IPS-15b (cell line): ENCODE data around the gene BCAS3.
"Not testable (repeated sequence)": the region's sequence is repeated elsewhere in the genome, so short reads cannot be mapped to it uniquely, and the experiment has no call there.

Experiments used
- H3K27me3 ChIP-seq: one replicate; pipeline ENCODE4 v1.6.1; 2013; ENCODE audit warnings: low read length; ENCODE audit not compliant: control insufficient read depth, insufficient read depth
- H3K36me3 ChIP-seq: one replicate; pipeline ENCODE4 v1.6.1; 2013; ENCODE audit warnings: low read length; ENCODE audit not compliant: control insufficient read depth, insufficient read depth
- H3K4me1 ChIP-seq: one replicate; pipeline ENCODE4 v1.6.1; 2013; ENCODE audit warnings: mild to moderate bottlenecking, low read length; ENCODE audit not compliant: control insufficient read depth, insufficient read depth
- H3K4me3 ChIP-seq: one replicate; pipeline ENCODE4 v1.5.1; 2013; ENCODE audit warnings: low read depth, low read length
- H3K9ac ChIP-seq: one replicate; pipeline ENCODE4 v1.6.1; 2013; ENCODE audit warnings: low read depth, mild to moderate bottlenecking, low read length
- H3K9me3 ChIP-seq: one replicate; pipeline ENCODE4 v1.6.1; 2013; ENCODE audit warnings: mild to moderate bottlenecking, low read length; ENCODE audit not compliant: control insufficient read depth, insufficient read depth

Gene BCAS3

DNA sequence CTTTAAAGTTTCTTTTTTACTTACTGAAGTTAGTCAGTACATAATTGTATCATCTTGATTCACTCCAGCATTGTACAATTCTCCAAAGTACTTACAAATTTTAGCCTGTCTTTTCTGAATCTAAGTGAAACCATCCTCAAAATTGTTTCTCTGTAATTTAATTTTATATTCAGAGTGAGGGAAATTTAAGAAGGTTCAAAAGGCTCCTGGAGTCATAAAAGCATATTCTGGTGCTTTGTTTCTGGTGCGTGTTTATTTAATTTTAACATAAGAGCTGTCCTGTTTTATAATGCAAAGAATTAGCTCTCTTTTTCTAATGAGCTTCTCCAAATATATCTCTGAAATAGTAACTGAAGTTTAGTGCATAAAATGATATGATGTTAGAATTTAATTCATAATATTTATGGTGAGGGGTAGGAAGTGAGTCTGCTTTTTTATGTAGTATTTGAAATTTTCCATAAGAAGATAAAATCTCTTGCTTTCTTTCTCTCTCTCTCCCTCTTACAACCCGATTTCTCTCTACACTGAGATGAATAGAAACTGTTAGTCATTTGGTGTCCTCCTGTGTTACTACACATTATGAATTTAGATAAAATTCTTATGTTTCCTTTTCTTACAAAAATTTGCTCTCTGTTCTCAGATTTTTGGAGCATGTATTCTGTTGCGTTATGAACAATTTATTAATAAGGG is 339.8 kb downstream of the BCAS3 start:
- Histone ChIP-seq H3K27me3 (no peaks in the 10 kb centered on the region), H3K9ac (no peak overlapping the region), H3K9me3 (no peaks in the 10 kb centered on the region), H3K4me3 (no peak overlapping the region), H3K36me3 (no peaks in the 10 kb centered on the region), H3K4me1 (no peaks in the 10 kb centered on the region)

DNA sequence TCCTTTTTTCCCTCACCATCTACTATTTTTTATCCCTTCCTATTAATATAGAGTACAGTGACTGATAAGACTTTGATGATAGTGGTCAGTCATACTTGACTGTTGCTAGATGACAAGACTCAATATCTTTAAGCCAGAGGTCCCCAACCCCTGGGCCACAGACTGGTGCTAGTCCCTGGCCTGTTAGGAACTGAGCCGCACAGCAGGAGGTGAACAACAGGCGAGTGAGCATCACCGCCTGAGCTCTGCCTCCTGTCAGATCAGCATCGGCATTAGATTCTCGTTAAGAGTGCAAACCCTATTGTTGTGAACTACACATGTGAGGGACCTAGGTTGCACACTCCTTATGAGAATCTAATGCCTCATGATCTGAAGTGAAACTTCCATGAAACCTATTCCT is 341.3 kb downstream of the BCAS3 start:
- H3K9ac ChIP-seq, result no peak overlapping the region
- H3K4me3 ChIP-seq, result no peak overlapping the region
- no peaks in the 10 kb centered on the region for H3K9me3 ChIP-seq
- no peaks in the 10 kb centered on the region for H3K27me3 ChIP-seq
- no peaks in the 10 kb centered on the region for H3K4me1 ChIP-seq
- H3K36me3 ChIP-seq, result no peaks in the 10 kb centered on the region

DNA sequence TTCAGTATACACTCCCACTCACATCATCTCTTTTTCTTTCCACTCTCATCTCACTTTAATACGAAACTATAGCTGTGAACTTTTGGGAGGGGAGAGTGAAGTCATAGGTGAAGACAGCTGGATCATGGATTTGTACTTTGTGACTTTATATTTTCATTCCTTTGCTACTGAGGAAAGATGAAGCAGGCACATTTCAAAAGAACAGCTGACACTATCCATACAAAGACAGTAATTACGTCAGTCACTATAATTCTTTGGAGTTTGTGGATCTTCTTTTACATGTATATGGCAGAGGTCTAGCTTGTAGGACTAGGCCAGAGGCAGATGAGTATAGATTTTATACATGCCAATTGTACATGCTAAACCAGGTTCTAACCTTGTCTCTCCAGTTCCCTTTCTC is 346.3 kb downstream of the BCAS3 start:
- H3K36me3 ChIP-seq, result no peaks in the 10 kb centered on the region
- no peaks in the 10 kb centered on the region for H3K4me1 ChIP-seq
- no peak overlapping the region for H3K4me3 ChIP-seq
- no peaks in the 10 kb centered on the region for H3K9me3 ChIP-seq
- no peak overlapping the region for H3K9ac ChIP-seq
- no peaks in the 10 kb centered on the region for H3K27me3 ChIP-seq

DNA sequence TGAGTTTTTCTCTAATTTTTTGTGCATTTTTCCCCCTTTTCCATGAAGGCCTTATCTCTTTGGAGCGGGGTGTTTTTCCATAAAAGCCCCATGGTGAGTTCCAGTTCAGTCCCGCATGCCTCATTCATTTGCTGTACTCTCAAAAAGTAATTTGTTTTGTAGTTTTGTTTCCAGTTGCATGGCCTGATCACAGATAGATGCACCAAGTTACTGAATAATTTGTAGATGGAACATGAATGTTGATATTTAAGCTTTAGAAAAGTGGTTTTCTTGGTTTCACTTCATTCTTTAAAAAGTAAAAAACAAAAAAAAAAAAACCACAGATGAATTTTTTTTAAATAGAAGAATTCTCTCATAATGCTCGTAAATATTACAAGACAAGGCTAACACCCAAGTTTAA is 349.2 kb downstream of the BCAS3 start:
- no peaks in the 10 kb centered on the region for H3K4me1 ChIP-seq
- H3K9me3 ChIP-seq, result no peaks in the 10 kb centered on the region
- no peaks in the 10 kb centered on the region for H3K36me3 ChIP-seq
- no peak overlapping the region for H3K9ac ChIP-seq
- H3K27me3 ChIP-seq, result no peaks in the 10 kb centered on the region
- H3K4me3 ChIP-seq, result no peak overlapping the region

DNA sequence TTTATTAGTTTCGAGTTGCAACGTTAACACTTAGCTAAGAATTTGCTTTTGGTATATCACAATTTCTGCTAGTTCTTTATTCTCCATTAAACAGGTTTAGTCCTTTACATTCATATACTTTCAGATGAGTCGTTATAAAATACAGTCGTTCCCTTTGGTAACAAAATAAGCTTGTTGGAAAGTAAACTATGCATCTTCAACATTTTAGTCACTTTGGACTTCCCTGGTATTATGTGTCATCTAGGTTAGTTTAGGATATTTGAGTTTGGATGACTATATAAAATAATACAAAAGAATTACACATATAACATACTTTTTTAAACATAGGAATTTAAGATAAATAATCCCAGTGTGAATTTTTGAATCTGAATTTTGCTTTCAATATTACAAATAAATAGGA is 351.5 kb downstream of the BCAS3 start:
- Histone ChIP-seq H3K36me3 (no peaks in the 10 kb centered on the region), H3K27me3 (no peaks in the 10 kb centered on the region), H3K9me3 (no peaks in the 10 kb centered on the region), H3K4me1 (no peaks in the 10 kb centered on the region), H3K9ac (no peak overlapping the region), H3K4me3 (no peak overlapping the region)

DNA sequence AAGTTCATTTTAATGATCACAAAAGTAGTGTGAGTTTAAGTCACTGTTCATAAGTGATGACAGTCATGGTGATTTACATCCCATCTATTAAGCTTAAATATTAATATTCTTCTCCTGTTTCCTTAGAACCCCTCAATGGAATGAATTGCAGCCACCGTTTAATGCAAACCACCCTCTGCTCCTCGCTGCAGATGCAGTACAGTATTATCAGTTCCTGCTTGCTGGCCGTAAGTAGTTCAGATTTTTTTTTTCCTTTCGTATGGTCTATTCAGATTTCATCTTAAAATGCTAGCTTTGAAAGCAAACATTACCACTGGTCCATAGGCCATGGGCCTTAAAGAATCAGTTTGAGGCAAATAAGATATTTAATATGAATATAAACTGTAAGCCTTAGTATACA is 363.0 kb downstream of the BCAS3 start:
- H3K9ac ChIP-seq, result no peak overlapping the region
- H3K27me3 ChIP-seq, result no peaks in the 10 kb centered on the region
- no peaks in the 10 kb centered on the region for H3K4me1 ChIP-seq
- H3K36me3 ChIP-seq, result no peaks in the 10 kb centered on the region
- H3K4me3 ChIP-seq, result no peak overlapping the region
- H3K9me3 ChIP-seq, result no peaks in the 10 kb centered on the region

DNA sequence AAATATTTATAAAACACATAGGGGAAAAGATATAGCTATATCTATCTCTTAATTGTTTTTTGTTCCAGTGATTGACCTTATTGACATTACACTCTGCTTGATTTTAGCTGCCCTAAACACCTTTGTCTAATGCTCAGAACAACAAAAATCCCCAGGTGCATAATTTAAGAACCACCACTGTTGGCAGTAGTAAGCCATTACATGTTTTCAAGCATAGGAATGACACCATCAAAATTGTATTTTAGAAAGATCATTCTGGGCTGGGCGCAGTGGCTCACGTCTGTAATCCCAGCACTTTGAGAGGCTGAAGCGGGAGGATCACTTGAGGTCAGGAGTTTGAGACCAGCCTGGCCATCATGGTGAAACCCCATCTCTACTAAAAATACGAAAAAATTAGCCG is 364.7 kb downstream of the BCAS3 start:
- not testable (repeated sequence) for H3K27me3 ChIP-seq, H3K9ac ChIP-seq, H3K4me1 ChIP-seq, H3K36me3 ChIP-seq, H3K4me3 ChIP-seq, H3K9me3 ChIP-seq

DNA sequence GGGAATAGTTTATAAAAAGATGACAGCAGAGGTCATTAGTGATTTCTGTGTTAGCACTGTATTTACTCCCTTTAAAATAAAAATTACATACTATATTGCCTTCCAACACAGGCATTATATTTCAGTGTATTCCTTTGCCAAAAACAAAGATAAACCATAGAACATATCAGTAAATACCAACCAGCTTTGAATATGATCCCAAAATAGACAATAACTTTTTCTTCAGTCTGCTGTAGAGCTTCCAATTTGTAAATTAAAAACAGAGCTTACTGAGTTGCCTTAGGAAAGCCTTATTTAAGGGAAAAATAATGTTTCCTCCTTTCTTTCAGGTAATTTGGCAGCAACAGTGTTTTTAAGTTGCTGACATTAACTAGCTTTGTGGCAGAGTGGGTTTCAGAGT is 369.9 kb downstream of the BCAS3 start:
- H3K4me1 ChIP-seq, result no peaks in the 10 kb centered on the region
- H3K36me3 ChIP-seq, result no peaks in the 10 kb centered on the region
- H3K27me3 ChIP-seq, result no peaks in the 10 kb centered on the region
- no peak overlapping the region for H3K9ac ChIP-seq
- no peak overlapping the region for H3K4me3 ChIP-seq
- no peaks in the 10 kb centered on the region for H3K9me3 ChIP-seq

DNA sequence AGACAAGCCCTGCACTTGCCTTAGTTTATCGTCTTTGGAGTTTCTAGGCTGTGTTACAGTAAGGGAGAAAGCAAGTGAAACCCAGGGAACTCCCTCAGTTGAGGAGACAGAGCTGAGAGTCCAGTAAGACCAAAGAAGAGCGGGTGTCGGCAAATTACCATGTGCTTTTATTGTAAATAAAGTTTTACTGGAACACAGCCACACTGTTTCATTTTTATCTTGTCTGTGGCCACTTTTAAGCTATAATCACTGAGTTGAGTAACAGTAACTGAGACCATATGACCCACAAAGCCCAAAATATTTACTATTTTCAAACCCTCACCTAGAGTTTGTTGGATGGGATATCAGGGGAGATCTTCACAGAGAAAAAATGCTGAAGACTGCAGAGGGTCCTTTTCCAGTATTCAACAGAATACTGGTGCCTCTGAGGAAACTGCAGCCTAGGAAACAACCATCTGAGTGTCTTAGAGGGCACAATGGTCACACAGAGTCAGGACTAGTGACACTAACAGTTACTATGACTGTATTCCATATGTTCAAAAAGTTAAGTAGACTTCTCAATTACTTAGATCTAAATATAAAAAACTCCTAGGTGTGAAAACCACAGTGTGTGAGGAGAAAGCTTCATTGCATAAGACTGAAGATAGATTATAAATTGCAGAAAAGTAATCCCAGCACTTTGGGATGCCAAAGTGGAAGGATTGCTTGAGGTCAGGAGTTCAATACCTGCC is 370.9 kb downstream of the BCAS3 start:
- H3K4me3 ChIP-seq, result no peak overlapping the region
- no peaks in the 10 kb centered on the region for H3K36me3 ChIP-seq
- H3K9ac ChIP-seq, result no peak overlapping the region
- H3K4me1 ChIP-seq, result no peaks in the 10 kb centered on the region
- H3K27me3 ChIP-seq, result no peaks in the 10 kb centered on the region
- no peaks in the 10 kb centered on the region for H3K9me3 ChIP-seq

DNA sequence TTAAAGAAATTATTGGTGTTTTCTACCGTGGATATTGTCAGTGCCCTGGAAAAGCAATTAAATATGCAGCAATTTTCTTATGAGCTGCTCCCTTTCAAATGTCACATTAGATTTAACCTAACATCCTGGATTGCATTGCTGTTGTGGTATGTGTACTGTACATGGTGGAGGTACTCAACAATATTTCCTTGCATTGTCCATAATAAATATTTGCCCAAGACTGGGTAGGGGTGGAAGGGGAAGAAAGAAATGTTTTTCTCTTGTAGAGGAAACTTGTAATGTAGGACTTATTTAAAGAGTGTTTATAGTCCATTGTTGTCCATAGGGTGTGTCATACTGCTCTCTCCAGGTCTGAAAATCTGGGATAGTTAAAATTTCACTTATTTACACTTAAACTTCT is 375.8 kb downstream of the BCAS3 start:
- Histone ChIP-seq H3K9me3 (no peaks in the 10 kb centered on the region), H3K4me3 (no peak overlapping the region), H3K36me3 (no peaks in the 10 kb centered on the region), H3K4me1 (no peaks in the 10 kb centered on the region), H3K27me3 (no peaks in the 10 kb centered on the region), H3K9ac (no peak overlapping the region)

DNA sequence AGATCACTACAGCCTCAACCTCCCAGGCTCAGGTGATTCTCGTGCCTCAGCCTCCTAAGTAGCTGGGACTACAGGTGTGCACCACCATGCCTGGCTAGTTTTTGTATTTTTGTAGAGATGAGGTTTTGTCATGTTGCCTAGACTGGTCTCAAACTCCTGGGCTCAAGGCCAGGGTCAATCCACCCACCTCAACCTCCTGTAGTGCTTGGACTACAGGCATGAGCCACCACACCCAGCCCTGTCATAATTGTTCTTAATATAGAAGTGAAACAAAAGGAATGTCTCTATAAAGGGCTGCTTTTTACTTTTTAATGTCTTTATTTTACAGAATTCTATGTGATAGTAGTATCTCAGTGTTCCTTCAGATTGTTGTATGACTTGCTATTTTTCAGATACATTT is 376.8 kb downstream of the BCAS3 start:
- Histone ChIP-seq H3K4me3 (no peak overlapping the region), H3K9ac (no peak overlapping the region), H3K27me3 (no peaks in the 10 kb centered on the region), H3K9me3 (no peaks in the 10 kb centered on the region), H3K4me1 (no peaks in the 10 kb centered on the region), H3K36me3 (no peaks in the 10 kb centered on the region)

DNA sequence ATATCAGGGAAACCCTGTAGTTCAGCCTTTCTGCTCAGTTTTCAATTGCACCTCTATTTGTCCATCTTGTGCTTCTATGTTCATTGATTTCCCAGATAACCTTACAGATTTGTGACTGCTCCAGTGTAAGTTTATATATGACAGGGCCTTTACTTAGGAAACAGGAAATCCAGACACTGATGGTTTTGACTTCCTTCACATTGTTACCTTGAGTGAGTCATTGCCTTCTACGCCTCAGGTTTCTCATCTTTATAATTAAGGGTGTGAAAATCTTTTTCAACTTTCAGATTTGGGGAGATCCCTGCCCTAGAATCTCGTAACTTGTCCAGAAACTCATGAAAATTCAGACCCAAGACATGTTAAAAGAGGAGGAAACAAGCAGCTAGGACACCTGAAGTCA is 379.6 kb downstream of the BCAS3 start:
- H3K9ac ChIP-seq, result no peak overlapping the region

More for the DNA sequence above, 379.6 kb downstream of the BCAS3 start:
- Histone ChIP-seq H3K36me3 (no peaks in the 10 kb centered on the region), H3K9me3 (no peaks in the 10 kb centered on the region), H3K4me3 (no peak overlapping the region), H3K27me3 (no peaks in the 10 kb centered on the region), H3K4me1 (no peaks in the 10 kb centered on the region)
